Measurements from ENCODE around the gene MAB21L4.

DNA sequence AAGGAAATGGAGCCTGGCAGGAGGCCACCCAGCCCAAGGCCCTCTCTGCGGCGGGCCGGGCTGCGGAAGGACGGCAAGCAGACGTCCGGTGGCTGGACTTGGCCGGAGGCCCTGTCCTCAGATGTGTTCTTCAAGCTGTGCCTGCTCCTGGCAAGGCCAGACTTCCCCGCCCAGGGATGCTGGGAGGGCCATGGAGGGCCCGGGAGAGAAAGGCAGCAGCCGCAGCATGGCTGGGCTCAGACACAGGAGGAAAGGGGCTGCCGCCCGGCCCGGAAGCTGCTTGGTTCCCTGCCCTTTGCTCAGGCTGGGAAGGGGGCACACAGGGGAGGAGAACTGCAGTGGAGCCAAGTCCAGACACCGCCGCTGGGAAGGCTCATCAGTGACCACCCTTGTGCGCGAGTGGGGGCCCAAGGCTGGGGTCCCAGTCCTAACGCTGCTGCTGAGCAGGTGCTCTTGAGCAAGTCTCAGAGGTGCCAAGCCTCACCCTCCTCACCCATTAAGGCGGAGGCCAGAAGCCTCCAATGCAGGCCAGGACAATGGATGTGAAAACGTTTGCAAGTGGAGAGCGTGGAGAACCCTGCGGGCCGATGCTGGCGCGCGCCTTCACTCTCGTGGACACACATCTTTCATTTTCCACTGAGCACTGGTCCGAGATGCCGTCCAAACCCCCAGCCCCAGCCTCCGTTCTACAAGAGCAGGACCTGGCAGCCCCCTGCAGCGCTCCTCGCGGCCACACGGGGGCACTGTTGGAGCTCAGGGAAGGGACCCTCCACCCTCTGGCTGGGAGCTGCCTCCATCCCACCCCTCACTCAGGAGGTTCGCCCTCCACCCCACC is 18.1 kb upstream of the MAB21L4 start:
- TF ChIP-seq EZH2 (IDR thresholded peaks at IDR 0.05): no peak
- TF ChIP-seq, protein P1, sequence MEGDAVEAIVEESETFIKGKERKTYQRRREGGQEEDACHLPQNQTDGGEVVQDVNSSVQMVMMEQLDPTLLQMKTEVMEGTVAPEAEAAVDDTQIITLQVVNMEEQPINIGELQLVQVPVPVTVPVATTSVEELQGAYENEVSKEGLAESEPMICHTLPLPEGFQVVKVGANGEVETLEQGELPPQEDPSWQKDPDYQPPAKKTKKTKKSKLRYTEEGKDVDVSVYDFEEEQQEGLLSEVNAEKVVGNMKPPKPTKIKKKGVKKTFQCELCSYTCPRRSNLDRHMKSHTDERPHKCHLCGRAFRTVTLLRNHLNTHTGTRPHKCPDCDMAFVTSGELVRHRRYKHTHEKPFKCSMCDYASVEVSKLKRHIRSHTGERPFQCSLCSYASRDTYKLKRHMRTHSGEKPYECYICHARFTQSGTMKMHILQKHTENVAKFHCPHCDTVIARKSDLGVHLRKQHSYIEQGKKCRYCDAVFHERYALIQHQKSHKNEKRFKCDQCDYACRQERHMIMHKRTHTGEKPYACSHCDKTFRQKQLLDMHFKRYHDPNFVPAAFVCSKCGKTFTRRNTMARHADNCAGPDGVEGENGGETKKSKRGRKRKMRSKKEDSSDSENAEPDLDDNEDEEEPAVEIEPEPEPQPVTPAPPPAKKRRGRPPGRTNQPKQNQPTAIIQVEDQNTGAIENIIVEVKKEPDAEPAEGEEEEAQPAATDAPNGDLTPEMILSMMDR (IDR thresholded peaks at IDR 0.05 in 2 of 3, conservative IDR thresholded peaks at IDR 0.05 in 1 of 3; ENCODE audit: borderline replicate concordance in 1 of 3, insufficient read depth in 1 of 3, low read depth in 2 of 3, low read length in 2 of 3): peak; percentile 60 to 96 (median 95)
- TF ChIP-seq POLR2A (IDR thresholded peaks at IDR 0.05; ENCODE audit: borderline replicate concordance, extremely low read depth, insufficient read depth, insufficient read length): no peak
- TF ChIP-seq POLR2AphosphoS5 (IDR thresholded peaks at IDR 0.05; ENCODE audit: low read depth, low read length): no peak
- no peak for TF ChIP-seq ZNF274 (IDR thresholded peaks at IDR 0.05; ENCODE audit: low read depth, low read length)
- TF ChIP-seq EGR1 (IDR thresholded peaks at IDR 0.05; ENCODE audit: low read depth): no peak
- no peak for TF ChIP-seq SRF (IDR thresholded peaks at IDR 0.05; ENCODE audit: low read depth)
- TF ChIP-seq REST (IDR thresholded peaks at IDR 0.05; ENCODE audit: low read depth): no peak
- TF ChIP-seq SIN3A (IDR thresholded peaks at IDR 0.05; ENCODE audit: low read depth): no peak
- no peak for TF ChIP-seq EZH2phosphoT487 (IDR thresholded peaks at IDR 0.05; ENCODE audit: borderline replicate concordance)
- peak; percentile 79 for TF ChIP-seq RAD21 (IDR thresholded peaks at IDR 0.05; ENCODE audit: low read depth)
- TF ChIP-seq CEBPB (IDR thresholded peaks at IDR 0.05; ENCODE audit: low read depth): no peak
- TF ChIP-seq YY1 (IDR thresholded peaks at IDR 0.05; ENCODE audit: extremely low read depth, insufficient replicate concordance, low read depth, low read length): no peak
- TF ChIP-seq SP1 (IDR thresholded peaks at IDR 0.05; ENCODE audit: low read depth): no peak
